ENCODE results near the gene TASOR2.
A peak's percentile ranks its signal among the peaks of the same experiment; 100 is the strongest.

The TASOR2 gene

DNA sequence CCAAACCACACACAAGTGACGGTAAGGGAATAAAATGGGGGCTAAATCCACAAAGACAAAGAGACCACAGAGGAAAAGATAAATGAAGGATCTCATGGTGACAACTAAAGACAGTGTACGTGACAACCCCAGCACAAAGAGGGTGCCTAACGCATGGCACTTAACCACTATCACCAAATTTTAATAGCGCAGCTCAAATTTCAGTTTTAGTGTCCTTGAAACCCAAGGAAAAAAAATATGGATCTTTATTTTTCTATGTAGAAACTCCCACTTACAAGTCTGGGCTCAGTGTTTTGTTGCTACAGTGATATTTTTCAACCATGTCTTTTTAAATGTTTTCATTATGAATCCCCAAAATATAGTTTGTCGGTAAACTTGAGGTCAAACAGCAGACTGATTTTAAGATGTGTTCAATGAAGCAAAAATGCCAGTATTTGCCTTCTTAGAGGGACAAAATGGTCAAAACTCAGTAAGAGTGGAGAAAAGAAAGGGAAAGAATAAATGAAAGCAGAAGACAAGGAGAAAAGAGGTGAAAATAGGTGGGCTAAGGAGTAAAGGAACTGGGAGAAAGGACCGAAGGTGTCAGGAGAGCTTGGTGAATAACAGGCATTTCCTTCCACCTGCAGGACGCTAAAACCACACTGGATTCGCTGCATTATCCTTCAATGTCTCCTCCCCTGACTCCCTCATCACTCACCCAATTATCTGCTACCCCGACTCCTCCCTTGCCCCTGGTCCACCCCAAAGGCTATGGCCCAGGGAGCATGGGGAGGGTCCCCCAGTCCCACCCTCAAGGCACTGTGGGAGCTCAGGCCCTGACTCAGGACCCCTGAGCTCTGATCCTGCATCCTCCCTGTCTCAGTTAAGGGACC, 21.7 kb upstream of the TASOR2 start:
- in situ Hi-C loops (cut with MboI; ENCODE audit: low sequenced_read_pairs, unreplicated experiment) = no loop called here
- DNase-seq (ENCODE audit: low spot score) = no peak
- TF ChIP-seq, protein P1, sequence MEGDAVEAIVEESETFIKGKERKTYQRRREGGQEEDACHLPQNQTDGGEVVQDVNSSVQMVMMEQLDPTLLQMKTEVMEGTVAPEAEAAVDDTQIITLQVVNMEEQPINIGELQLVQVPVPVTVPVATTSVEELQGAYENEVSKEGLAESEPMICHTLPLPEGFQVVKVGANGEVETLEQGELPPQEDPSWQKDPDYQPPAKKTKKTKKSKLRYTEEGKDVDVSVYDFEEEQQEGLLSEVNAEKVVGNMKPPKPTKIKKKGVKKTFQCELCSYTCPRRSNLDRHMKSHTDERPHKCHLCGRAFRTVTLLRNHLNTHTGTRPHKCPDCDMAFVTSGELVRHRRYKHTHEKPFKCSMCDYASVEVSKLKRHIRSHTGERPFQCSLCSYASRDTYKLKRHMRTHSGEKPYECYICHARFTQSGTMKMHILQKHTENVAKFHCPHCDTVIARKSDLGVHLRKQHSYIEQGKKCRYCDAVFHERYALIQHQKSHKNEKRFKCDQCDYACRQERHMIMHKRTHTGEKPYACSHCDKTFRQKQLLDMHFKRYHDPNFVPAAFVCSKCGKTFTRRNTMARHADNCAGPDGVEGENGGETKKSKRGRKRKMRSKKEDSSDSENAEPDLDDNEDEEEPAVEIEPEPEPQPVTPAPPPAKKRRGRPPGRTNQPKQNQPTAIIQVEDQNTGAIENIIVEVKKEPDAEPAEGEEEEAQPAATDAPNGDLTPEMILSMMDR (IDR thresholded peaks at IDR 0.05; ENCODE audit: borderline replicate concordance, control extremely low read depth, extremely low read depth, insufficient read depth, missing control alignments) = no peak

DNA sequence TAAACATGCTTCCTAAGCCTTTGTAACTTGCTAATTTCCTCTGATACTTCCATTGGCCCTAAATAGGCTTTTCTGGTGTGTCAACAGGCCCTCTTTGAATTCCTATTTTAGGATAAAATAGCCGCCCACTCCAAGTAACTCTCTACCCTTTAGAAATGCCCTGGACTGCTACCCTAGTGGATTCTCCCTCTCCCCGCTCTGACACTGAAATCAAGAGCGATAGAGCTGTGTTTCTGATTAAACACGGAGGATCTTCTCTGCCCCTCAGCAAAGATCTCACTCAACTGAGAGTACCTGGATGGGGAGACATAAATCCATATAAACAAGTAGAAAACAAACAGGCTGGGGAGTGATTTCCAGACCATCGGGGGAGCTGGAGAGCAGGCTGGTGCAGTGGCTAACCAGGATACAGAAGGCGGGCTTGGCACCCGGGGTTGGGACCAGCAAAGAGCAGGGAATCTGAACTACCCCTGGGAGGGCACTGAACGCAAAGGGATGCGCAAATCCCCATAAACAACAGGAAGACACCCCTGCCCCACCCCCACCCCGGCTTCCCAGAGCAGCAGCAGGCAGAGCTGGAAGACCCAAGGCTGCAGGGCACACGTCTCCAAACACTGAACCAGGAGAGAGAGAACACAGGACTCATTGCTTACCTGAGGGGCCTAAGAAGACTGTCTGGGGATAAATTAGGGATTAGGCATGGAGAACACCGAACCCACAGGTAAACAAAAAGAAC, 20.8 kb upstream of the TASOR2 start:
- TF ChIP-seq, protein P1 (IDR thresholded peaks at IDR 0.05; ENCODE audit: borderline replicate concordance, control extremely low read depth, extremely low read depth, insufficient read depth, missing control alignments) = no peak
- no peak for DNase-seq (ENCODE audit: low spot score)
- in situ Hi-C loops (cut with MboI; ENCODE audit: low sequenced_read_pairs, unreplicated experiment) = no loop called here

DNA sequence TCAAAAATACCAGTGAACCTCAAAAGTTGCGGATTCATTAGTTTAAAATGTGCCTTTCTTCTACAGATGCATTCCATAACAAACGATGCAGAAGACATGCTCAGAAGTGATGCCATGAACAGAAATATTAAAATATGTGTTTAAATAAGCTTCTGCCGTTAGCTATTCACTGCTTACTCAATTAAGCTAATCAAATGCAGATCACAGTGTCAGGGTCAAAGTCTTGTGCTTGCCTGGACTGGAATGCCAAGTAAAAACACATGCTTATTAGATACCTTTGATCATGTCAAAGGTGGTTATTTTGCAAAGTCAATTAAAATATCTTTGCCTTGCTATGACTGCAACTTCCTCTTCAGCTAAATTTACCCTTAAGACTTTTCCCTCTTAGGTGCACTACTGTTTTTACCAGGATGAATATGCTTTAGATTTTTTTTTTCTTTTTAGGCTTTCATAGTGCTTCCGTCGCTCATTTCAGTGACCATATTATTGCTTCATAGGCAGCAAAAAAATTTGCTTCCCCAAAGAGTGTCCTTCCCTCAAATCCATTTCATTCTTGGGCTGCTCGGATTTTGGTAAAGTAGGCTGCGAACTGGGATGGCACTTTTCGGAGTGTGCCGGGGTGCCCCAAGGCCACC, 19.1 kb upstream of the TASOR2 start:
- in situ Hi-C loops (cut with MboI; ENCODE audit: low sequenced_read_pairs, unreplicated experiment) = no loop called here
- TF ChIP-seq, protein P1 (IDR thresholded peaks at IDR 0.05; ENCODE audit: borderline replicate concordance, control extremely low read depth, extremely low read depth, insufficient read depth, missing control alignments) = no peak
- DNase-seq (ENCODE audit: low spot score) = no peak

DNA sequence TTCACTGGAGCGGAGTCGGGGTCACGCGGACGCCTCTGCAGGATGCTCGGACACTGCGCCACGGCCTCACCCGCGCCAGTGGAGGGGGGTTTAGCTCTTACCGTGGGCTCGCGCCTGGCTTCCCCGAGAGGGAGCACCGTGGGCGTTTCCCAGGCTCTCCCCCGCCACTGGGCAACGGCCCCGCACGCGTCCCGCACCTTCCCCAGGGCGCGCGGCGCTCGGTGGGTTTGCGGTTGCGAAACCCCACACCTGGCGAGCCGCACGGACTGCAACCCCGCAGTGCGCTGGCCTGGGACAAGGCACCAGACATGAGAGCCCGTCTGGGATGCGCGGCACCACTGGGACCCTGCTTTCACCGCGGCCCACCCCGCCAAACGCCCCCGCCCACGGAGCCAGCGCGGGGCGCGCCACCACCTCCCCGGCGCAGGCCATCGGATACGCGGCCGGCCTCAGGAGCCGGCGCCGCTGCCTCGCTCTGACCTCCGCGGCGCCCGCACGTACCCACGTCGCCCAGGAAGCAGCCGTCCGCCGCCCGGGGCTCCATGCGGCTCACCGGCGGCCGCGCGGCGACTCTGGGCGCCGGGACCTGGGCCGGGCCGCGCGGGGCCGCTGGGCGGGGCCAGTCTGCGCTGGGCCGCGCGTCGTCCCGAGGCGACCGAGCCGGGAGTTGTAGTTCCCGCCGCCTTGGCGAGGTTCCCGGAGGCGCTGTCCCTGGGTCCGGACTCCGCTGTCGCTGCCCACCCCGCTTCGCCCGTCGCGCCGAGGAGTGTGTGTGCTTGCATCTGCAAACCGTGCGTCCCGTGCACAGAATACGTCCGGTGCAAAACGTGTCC, 18.4 kb upstream of the TASOR2 start, which contains the start of gene ASB13:
Gene ASB13, minus strand, starts transcription at position 588 of the 833 bp plus-strand sequence. Its CDS starts 44 bp downstream, at position 544.
- peak; percentile 77 for DNase-seq (ENCODE audit: low spot score)
- in situ Hi-C loops (cut with MboI; ENCODE audit: low sequenced_read_pairs, unreplicated experiment) = no loop called here
- TF ChIP-seq, protein P1 (IDR thresholded peaks at IDR 0.05; ENCODE audit: borderline replicate concordance, control extremely low read depth, extremely low read depth, insufficient read depth, missing control alignments) = no peak

DNA sequence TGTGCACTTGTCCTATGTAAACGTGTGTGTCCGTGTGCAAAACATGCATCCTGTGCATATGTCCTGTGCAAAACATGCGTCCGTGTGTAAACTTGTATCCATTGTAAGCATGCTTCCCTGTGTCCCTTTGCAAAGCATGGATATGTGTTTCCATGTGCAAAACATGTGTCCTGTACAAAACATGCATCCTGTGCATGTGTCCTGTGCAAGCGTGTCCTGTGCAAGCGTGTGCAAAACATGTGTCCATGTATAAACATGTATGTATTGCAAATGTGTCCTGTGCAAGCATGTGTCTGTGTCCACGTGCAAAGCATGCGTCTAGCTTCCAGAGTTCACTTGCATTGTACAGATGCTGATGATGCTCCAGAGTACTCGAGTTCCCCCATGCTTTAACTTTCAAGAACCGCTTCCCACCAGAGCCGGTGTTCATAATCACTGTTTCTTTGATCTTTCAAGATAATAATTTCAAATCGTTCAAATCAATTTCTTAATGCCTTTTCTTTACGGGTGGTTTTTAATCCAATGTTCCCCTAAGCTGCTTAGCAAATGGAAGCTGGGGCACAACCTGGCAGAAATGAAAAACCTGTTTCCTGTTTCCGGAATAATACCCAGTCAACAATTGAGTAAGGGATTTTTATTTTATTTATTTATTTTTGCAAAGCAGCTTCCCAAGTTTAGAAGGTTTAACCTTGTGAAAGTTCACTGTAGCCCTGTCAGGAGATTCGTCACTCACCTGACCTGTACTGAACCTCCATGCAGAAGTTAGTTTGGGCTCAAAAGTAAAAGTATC, 17.6 kb upstream of the TASOR2 start:
- TF ChIP-seq, protein P1 (IDR thresholded peaks at IDR 0.05; ENCODE audit: borderline replicate concordance, control extremely low read depth, extremely low read depth, insufficient read depth, missing control alignments) = no peak
- no peak for DNase-seq (ENCODE audit: low spot score)
- in situ Hi-C loops (cut with MboI; ENCODE audit: low sequenced_read_pairs, unreplicated experiment) = no loop called here
